ENCODE results near the gene ANO1. TPM values are rescaled to one million over a fixed set of nuclear protein-coding genes. Genes with fewer than 3 reads are reported as not detected.

ANO1 gene
- total and polyA plus RNA-seq, 2 of the 8 experiments (the other 6 are each of a cell fraction or from before 2014, with no cell fraction given): 4.7 to 5.0 TPM

GRCh38 chr11:70202920-70203750 lies 125.0 kb downstream of the ANO1 start, which contains the start of gene FADD (continued):
- no peak for TF ChIP-seq CHD7 (IDR thresholded peaks at IDR 0.05; ENCODE audit: insufficient replicate concordance, low read length)
- TF ChIP-seq ZNF274 (IDR thresholded peaks at IDR 0.05; ENCODE audit: borderline replicate concordance, extremely low read depth, low read length): no peak
- TF ChIP-seq CTCF (IDR thresholded peaks at IDR 0.05; ENCODE audit: control extremely low read depth in 1 of 3, insufficient read depth in 1 of 3, low read depth in 1 of 3, low read length in 3 of 3): no peak
- TF ChIP-seq SUZ12 (IDR thresholded peaks at IDR 0.05; ENCODE audit: low read length): no peak
- no peak for TF ChIP-seq RXRA (IDR thresholded peaks at IDR 0.05; ENCODE audit: insufficient read depth, low read depth, low read length)
- TF ChIP-seq ASH2L (IDR thresholded peaks at IDR 0.05; ENCODE audit: low read length): peak; percentile 93
- peak; percentile 69; the same call in 1 of the 2 replicates for TF ChIP-seq TAF1 (IDR thresholded peaks at IDR 0.05; ENCODE audit: low read depth, low read length)
